BLaER1 treated with 17β-estradiol and CSF1 and Interleukin-3, amounts not matched to agents 10 nM and 100 nM (cell line): ENCODE measurements around the gene A4GNT.

ENCODE experiments used
- H3K27ac ChIP-seq, 11 experiments: shearing (Covaris generic); formaldehyde crosslinking; 2 replicates each; pipeline ENCODE4 v1.8.1; 2022
- H3K27me3 ChIP-seq, 11 experiments: shearing (Covaris generic); formaldehyde crosslinking; 2 replicates each; pipeline ENCODE4 v1.8.1; 2022
- H3K36me3 ChIP-seq, 11 experiments: shearing (Covaris generic); formaldehyde crosslinking; 2 replicates each; pipeline ENCODE4 v1.8.1; 2022
- H3K4me1 ChIP-seq, 10 experiments: shearing (Covaris generic); formaldehyde crosslinking; 2 replicates each; pipeline ENCODE4 v1.8.1; 2022
- H3K4me2 ChIP-seq, 11 experiments: shearing (Covaris generic); formaldehyde crosslinking; 2 replicates each; pipeline ENCODE4 v1.8.1; 2022
- H3K4me3 ChIP-seq, 10 experiments: shearing (Covaris generic); formaldehyde crosslinking; 2 replicates each; pipeline ENCODE4 v1.8.1; 2022
- H3K9ac ChIP-seq, 11 experiments: shearing (Covaris generic); formaldehyde crosslinking; 2 replicates each; pipeline ENCODE4 v1.8.1; 2022
- H3K9me3 ChIP-seq, 11 experiments: shearing (Covaris generic); formaldehyde crosslinking; replicated peaks in 1 of 11; 2 replicates each; pipeline ENCODE4 v1.8.1; 2022
- H4K20me1 ChIP-seq, 11 experiments: shearing (Covaris generic); formaldehyde crosslinking; 2 replicates each; pipeline ENCODE4 v1.8.1; 2022
- Cebpa-rat ChIP-seq, 11 experiments: shearing (Covaris generic); IDR thresholded peaks; 2 replicates each; pipeline ENCODE4 v1.8.1; 2022

A4GNT gene

DNA sequence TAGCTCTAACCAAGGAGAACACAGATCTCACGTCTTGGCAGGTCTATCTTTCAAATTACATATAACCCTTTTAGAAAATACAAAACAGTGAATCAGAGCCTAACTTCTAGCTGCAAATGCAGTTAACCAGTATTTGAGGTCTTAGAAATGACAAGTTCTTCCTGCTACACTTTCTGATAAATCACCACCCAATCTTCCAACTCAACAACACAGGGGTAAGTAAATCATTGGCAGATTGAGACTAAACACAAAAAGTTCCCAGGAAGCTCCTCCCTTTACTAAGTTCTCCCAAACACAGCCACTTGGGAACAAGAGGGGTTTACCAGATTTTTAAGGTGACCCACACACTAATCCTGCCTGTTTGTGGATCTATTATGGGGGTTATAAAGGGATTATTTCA is at the start of gene A4GNT:
TSS of gene A4GNT (minus strand) at position 152 of the 400 bp plus-strand sequence. CDS start 1,134 bp downstream, outside the sequence.
- no peaks in the 10 kb centered on the region for H4K20me1 ChIP-seq
- no peaks in the 10 kb centered on the region for H3K27me3 ChIP-seq
- H3K27ac ChIP-seq: no peak within 1 kb of the TSS
- no peak within 1 kb of the TSS for H3K9ac ChIP-seq
- H3K9me3 ChIP-seq: no peaks in the 10 kb centered on the region
- H3K4me1 ChIP-seq: peaks cover 11 to 53% (median 30%) of the 10 kb centered on the region in 10 experiments
- no peak within 1 kb of the TSS for H3K4me3 ChIP-seq
- TF ChIP-seq Cebpa-rat (IDR thresholded peaks at IDR 0.05): no peak
- H3K36me3 ChIP-seq: no peaks in the 10 kb centered on the region
- peak within 1 kb of the TSS in 1 of 11 experiments; percentile 28; a peak in 2 of 22 replicates for H3K4me2 ChIP-seq

DNA sequence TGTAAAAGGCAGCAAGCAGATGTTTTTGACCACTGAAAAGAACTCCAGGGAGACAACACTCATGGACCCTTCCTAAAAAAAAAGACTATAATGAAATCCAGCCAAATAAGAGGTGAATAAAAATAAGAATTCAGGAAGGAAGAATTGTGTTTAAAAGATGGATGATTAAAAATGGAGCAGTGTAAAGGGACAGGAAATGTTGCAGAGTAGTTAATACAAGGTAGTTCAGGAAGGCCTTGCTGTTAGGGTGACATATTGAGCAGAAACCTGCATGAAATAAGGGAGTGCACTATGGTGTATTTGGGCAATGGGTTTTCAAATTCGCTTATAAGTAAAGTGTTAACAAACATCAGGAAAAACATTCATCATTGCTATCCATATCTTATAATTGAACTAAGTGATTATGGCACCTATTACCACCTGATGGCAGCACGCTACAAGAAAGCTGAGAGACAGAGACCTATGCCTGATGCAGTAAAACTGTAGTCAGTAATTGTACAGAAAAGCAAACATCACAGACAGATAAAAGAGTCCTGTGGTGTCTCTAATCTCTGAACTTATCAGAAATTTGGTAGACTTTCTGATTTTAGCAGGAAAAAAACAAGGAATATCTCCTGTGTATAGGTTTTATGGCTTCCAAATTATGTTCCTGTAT is 48.3 kb upstream of the A4GNT start:
- Histone ChIP-seq H3K9me3 (no peaks in the 10 kb centered on the region), H4K20me1 (no peaks in the 10 kb centered on the region), H3K36me3 (no peaks in the 10 kb centered on the region), H3K4me3 (no peak overlapping the region), H3K27me3 (no peaks in the 10 kb centered on the region), H3K27ac (no peak overlapping the region), H3K9ac (no peak overlapping the region; a peak in 1 of 22 replicates), H3K4me2 (no peak overlapping the region), H3K4me1 (peaks cover 0 to under 1% (median under 1%) of the 10 kb centered on the region in 10 experiments; a peak in 5 of 20 replicates)
- no peak for TF ChIP-seq Cebpa-rat (IDR thresholded peaks at IDR 0.05)

DNA sequence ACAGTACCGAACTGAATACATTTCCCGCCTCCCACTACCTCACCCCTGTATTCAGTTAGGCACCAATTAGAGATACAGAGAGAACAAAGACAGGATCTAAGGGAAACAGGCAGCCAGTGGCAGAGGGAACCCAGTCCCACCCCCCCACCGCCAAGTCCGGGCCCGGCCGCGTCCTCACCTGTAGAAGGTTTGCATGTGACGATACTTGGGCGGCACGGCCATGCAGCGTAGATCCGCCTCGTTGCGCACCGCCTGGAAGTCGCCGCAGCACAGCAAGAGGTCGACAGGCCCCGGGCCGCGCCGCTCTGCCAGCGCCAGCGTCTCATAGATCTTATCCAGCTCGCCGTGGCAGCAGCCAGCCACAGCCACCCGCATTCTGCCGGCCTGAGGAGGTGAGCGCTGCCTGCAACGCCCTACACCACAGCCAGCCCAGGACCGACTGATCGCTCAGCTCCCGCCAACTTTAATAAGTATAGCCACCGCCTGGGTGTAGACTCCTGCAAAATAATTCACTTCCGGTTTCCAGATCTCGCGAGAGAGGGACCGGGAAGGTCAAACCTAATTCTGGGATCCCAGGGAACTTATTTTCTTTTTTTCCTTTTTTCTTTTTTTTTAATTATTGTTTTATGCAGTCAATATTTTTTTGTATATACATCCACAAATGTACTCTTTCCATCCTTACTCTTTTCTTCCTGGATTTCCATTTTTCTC is 42.4 kb upstream of the A4GNT start, which contains the start of gene DBR1:
TSS of gene DBR1 (minus strand) at position 501 of the 711 bp plus-strand sequence. CDS start at position 375, 126 bp downstream.
- Histone ChIP-seq H3K27me3 (no peaks in the 10 kb centered on the region), H4K20me1 (peaks cover 0 to 8% (median 0%) of the 10 kb centered on the region in 11 experiments; a peak in 4 of 22 replicates), H3K9me3 (no peaks in the 10 kb centered on the region), H3K27ac (peak within 1 kb of the TSS; percentile 76 to 90 (median 84); a peak in 21 of 22 replicates), H3K4me3 (peak within 1 kb of the TSS; percentile 75 to 89 (median 81)), H3K4me1 (peaks cover 18 to 28% (median 25%) of the 10 kb centered on the region in 10 experiments), H3K36me3 (peaks cover 22 to 38% (median 28%) of the 10 kb centered on the region in 11 experiments; a peak in 21 of 22 replicates), H3K4me2 (peak within 1 kb of the TSS; percentile 74 to 98 (median 87)), H3K9ac (peak within 1 kb of the TSS; percentile 82 to 91 (median 88))
- no peak for TF ChIP-seq Cebpa-rat (IDR thresholded peaks at IDR 0.05)

DNA sequence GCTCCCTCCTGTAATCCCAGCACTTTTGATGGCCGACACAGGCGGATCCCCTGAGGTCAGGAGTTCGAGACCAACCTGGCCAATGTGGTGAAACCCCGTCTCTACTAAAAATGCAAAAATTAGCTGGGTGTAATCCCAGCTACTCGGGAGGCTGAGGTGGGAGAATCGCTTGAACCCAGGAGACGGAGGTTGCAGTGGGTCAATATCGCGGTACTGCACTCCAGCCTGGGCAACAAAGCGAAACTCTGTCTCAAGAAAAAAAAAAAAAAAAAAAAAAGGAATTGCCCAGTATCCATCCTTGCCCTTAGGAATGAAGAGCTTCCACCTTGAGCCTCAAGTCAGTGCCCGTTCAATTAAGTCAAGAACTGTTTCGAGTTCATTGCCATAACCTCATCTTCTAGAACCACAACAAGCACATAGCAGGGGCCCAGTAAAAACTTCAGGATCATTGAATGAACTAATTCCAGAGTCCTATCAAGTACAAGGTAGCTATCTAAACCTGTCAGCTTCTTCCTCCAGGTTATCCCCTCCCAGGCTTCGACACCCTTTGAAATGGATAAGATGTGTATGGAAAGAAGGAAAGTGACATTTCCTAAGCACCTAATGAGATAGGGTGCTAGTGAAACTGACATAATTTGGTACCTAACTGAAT is 41.7 kb upstream of the A4GNT start:
- no peaks in the 10 kb centered on the region for H3K9me3 ChIP-seq
- H3K4me1 ChIP-seq: peaks cover 18 to 28% (median 25%) of the 10 kb centered on the region in 10 experiments
- peak overlapping the region; percentile 76 to 90 (median 84); a peak in 21 of 22 replicates for H3K27ac ChIP-seq
- H3K9ac ChIP-seq: peak overlapping the region; percentile 82 to 91 (median 88)
- H3K4me3 ChIP-seq: peak overlapping the region; percentile 75 to 89 (median 81)
- H3K36me3 ChIP-seq: peaks cover 29 to 45% (median 35%) of the 10 kb centered on the region in 11 experiments
- peaks cover 0 to 10% (median 0%) of the 10 kb centered on the region in 11 experiments; a peak in 4 of 22 replicates for H4K20me1 ChIP-seq
- no peaks in the 10 kb centered on the region for H3K27me3 ChIP-seq
- TF ChIP-seq Cebpa-rat (IDR thresholded peaks at IDR 0.05): no peak
- peak overlapping the region; percentile 74 to 98 (median 87) for H3K4me2 ChIP-seq

DNA sequence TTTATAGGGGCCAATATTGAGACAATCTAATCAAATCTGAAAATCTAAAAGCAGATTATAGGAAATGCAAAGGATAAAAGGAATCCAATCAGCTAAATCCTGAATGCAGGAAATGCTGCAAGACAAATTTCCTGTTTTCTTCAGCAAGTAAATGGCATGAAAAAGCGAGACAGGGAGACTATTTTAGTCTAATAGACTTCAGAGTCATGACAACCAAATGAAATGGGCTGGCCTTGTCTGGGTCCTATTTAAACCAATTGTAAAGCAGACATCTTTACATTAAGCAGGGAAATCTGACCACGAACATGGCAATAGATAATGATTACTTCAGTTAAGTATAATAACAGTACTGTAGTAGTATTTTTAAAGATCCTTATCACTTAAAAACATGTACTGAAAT is 40.4 kb upstream of the A4GNT start:
- Histone ChIP-seq H3K9ac (peak overlapping the region in 1 of 11 experiments; percentile 88; a peak in 2 of 22 replicates), H3K4me3 (peak overlapping the region in 4 of 10 experiments; percentile 25 to 75 (median 28); a peak in 2 of 20 replicates), H3K27me3 (no peaks in the 10 kb centered on the region), H4K20me1 (peaks cover 0 to 10% (median 0%) of the 10 kb centered on the region in 11 experiments; a peak in 4 of 22 replicates), H3K4me1 (peaks cover 18 to 28% (median 25%) of the 10 kb centered on the region in 10 experiments), H3K27ac (peak overlapping the region in 1 of 11 experiments; percentile 25; a peak in 2 of 22 replicates), H3K4me2 (peak overlapping the region; percentile 37 to 98 (median 87)), H3K9me3 (no peaks in the 10 kb centered on the region), H3K36me3 (peaks cover 42 to 58% (median 48%) of the 10 kb centered on the region in 11 experiments)
- TF ChIP-seq Cebpa-rat (IDR thresholded peaks at IDR 0.05): no peak

DNA sequence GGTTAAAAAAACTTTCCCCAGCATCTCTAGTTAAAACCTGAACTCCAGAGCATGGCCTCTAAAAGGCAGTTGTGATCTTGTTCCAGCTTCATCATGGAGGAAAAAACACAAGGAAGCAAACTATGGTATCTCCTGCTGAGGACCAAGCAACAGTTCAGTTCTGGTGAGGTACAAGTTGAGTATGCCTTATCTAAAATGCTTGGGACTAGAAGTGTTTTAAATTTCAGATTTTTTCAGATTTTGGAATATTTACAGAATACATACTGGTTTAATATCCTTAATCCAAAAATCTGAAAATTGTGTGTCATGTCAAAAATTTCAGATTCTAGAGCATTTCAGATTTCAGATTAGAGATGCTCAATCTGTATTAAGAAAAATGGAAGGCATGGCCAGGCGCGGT is 32.9 kb upstream of the A4GNT start:
- Histone ChIP-seq H3K9me3 (no peaks in the 10 kb centered on the region), H3K9ac (no peak overlapping the region), H3K36me3 (peaks cover 93 to 100% (median 97%) of the 10 kb centered on the region in 11 experiments), H3K27ac (no peak overlapping the region), H3K4me1 (no peaks in the 10 kb centered on the region), H3K4me3 (no peak overlapping the region), H3K4me2 (no peak overlapping the region), H3K27me3 (no peaks in the 10 kb centered on the region), H4K20me1 (peaks cover 0 to 6% (median 0%) of the 10 kb centered on the region in 11 experiments; a peak in 1 of 22 replicates)
- no peak for TF ChIP-seq Cebpa-rat (IDR thresholded peaks at IDR 0.05)

DNA sequence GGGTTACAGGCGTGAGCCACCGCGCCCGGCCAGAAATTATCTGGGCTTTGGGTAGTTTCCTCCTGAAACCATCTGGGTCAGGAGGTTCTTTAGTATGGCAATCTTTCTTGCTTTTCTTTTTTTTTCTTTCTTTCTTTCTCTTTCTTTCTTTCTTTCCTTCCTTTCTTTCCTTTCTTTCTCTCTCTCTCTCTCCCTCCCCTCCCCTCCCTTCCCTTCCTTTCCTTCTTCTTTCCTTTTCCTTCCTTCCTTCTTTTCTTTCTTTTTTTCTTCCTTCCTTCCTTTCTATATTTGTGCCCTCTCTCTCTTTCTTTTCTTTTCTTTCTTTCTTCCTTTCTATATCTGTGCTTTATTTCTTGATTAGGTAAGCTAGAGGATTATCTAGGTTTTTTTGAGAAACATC is 25.6 kb upstream of the A4GNT start:
- Histone ChIP-seq H4K20me1 (no peaks in the 10 kb centered on the region), H3K9ac (no peak overlapping the region), H3K4me3 (no peak overlapping the region), H3K27ac (no peak overlapping the region), H3K4me1 (no peaks in the 10 kb centered on the region), H3K9me3 (peaks cover 14 to 22% (median 19%) of the 10 kb centered on the region in 11 experiments), H3K36me3 (peaks cover 25 to 33% (median 30%) of the 10 kb centered on the region in 11 experiments), H3K27me3 (no peaks in the 10 kb centered on the region), H3K4me2 (no peak overlapping the region)
- TF ChIP-seq Cebpa-rat (IDR thresholded peaks at IDR 0.05): no peak

DNA sequence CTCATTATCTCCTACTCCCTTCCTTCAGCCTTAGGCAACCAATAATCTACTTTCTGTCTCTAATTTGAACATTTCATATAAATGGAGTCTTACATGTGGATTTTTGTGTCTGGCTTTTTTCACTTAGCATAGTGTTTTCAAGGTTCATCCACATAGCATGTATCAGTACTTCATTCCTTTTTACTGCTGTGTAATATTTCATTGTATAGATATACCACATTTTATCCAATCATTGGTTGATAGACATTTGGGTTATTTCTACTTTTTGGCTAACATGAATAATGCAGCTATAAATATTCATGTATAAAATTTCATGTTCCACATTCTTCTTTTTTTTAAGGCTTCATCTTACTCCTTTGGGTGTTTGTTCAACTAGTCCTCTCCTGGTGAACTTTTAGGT is 22.3 kb upstream of the A4GNT start:
- no peak for TF ChIP-seq Cebpa-rat (IDR thresholded peaks at IDR 0.05)
- peaks cover 14 to 23% (median 19%) of the 10 kb centered on the region in 11 experiments for H3K9me3 ChIP-seq
- H3K27me3 ChIP-seq: no peaks in the 10 kb centered on the region
- H3K4me3 ChIP-seq: no peak overlapping the region
- no peaks in the 10 kb centered on the region for H4K20me1 ChIP-seq
- H3K27ac ChIP-seq: no peak overlapping the region
- H3K36me3 ChIP-seq: peaks cover 0 to 3% (median 0%) of the 10 kb centered on the region in 11 experiments; a peak in 4 of 22 replicates
- no peak overlapping the region for H3K9ac ChIP-seq
- H3K4me1 ChIP-seq: no peaks in the 10 kb centered on the region
- no peak overlapping the region for H3K4me2 ChIP-seq
